NT2/D1 (cell line): ENCODE results near the gene ZDHHC6.

Experiments used
- DNase-seq: peaks from one replicate; pipeline ENCODE4 v3.0.0-alpha.2; 2011; ENCODE audit warnings: low read depth, low spot score
- H3K27me3 ChIP-seq: 2 replicates; pipeline ENCODE4 v1.6.0; 2011; ENCODE audit warnings: mild to moderate bottlenecking; ENCODE audit not compliant: insufficient read length, insufficient read depth
- H3K36me3 ChIP-seq: 2 replicates; pipeline ENCODE4 v1.6.1; 2011; ENCODE audit warnings: mild to moderate bottlenecking, low read length, mixed read lengths; ENCODE audit not compliant: insufficient read depth, insufficient read length
- H3K4me1 ChIP-seq: 2 replicates; pipeline ENCODE4 v1.5.1; 2011; ENCODE audit not compliant: insufficient read depth, insufficient read length
- H3K4me3 ChIP-seq: 2 replicates; pipeline ENCODE4 v1.5.1; 2011; ENCODE audit warnings: low read depth; ENCODE audit not compliant: insufficient read length
- H3K9ac ChIP-seq: 2 replicates; pipeline ENCODE4 v1.6.0; 2011; ENCODE audit warnings: low read depth; ENCODE audit not compliant: insufficient read length
- H3K9me3 ChIP-seq: 2 replicates; pipeline ENCODE4 v1.5.1; 2011; ENCODE audit warnings: mild to moderate bottlenecking, low read length; ENCODE audit not compliant: insufficient read depth
- SUZ12 ChIP-seq: IDR thresholded peaks from 2 replicates; pipeline ENCODE4 v1.6.1; 2011; ENCODE audit not compliant: insufficient read length, insufficient read depth; ENCODE audit errors: extremely low read depth
- YY1 ChIP-seq: IDR thresholded peaks from 2 replicates; pipeline ENCODE4 v1.6.1; 2011; ENCODE audit not compliant: insufficient read length, insufficient read depth
- ZNF274 ChIP-seq: IDR thresholded peaks from 2 replicates; pipeline ENCODE4 v1.6.1; 2011; ENCODE audit warnings: mild to moderate bottlenecking, low read depth, low read length

ZDHHC6 gene

GRCh38 chr10:112441520-112441919, 5.2 kb downstream of the ZDHHC6 start:
- no peaks in the 10 kb centered on the region for H3K9me3 ChIP-seq
- peaks cover 74% of the 10 kb centered on the region for H3K36me3 ChIP-seq
- H3K4me3 ChIP-seq, result no peak overlapping the region
- no peak overlapping the region for H3K9ac ChIP-seq
- TF ChIP-seq SUZ12 (no peak), ZNF274 (no peak), YY1 (no peak)
- H3K27me3 ChIP-seq, result no peaks in the 10 kb centered on the region
- DNase-seq, result no peak
- no peaks in the 10 kb centered on the region for H3K4me1 ChIP-seq

GRCh38 chr10:112438356-112438755, 8.4 kb downstream of the ZDHHC6 start:
- no peaks in the 10 kb centered on the region for H3K27me3 ChIP-seq
- no peaks in the 10 kb centered on the region for H3K4me1 ChIP-seq
- no peak for DNase-seq
- H3K4me3 ChIP-seq, result no peak overlapping the region
- H3K9me3 ChIP-seq, result no peaks in the 10 kb centered on the region
- TF ChIP-seq YY1 (no peak), ZNF274 (no peak), SUZ12 (no peak)
- peaks cover 72% of the 10 kb centered on the region for H3K36me3 ChIP-seq
- H3K9ac ChIP-seq, result no peak overlapping the region

GRCh38 chr10:112434988-112435619, 11.6 kb downstream of the ZDHHC6 start:
- TF ChIP-seq SUZ12 (no peak), YY1 (no peak), ZNF274 (no peak)
- no peaks in the 10 kb centered on the region for H3K27me3 ChIP-seq
- H3K9ac ChIP-seq, result no peak overlapping the region
- no peaks in the 10 kb centered on the region for H3K4me1 ChIP-seq
- no peaks in the 10 kb centered on the region for H3K9me3 ChIP-seq
- H3K4me3 ChIP-seq, result no peak overlapping the region
- H3K36me3 ChIP-seq, result peaks cover 70% of the 10 kb centered on the region
- DNase-seq, result no peak

GRCh38 chr10:112433136-112433535, 13.6 kb downstream of the ZDHHC6 start:
- H3K4me3 ChIP-seq, result no peak overlapping the region
- H3K36me3 ChIP-seq, result peaks cover 71% of the 10 kb centered on the region
- H3K9me3 ChIP-seq, result no peaks in the 10 kb centered on the region
- no peak overlapping the region for H3K9ac ChIP-seq
- DNase-seq, result no peak
- no peaks in the 10 kb centered on the region for H3K27me3 ChIP-seq
- no peak for TF ChIP-seq SUZ12
- no peak for TF ChIP-seq YY1
- no peak for TF ChIP-seq ZNF274
- H3K4me1 ChIP-seq, result no peaks in the 10 kb centered on the region

- peaks cover 50% of the 10 kb centered on the region for H3K36me3 ChIP-seq
- H3K4me3 ChIP-seq, result no peak overlapping the region
- H3K9me3 ChIP-seq, result no peaks in the 10 kb centered on the region
These were observed 17.0 kb downstream of the ZDHHC6 start for GRCh38 chr10:112429654-112430230.

GRCh38 chr10:112429147-112429546, 17.6 kb downstream of the ZDHHC6 start:
- Histone ChIP-seq H3K4me1 (no peaks in the 10 kb centered on the region), H3K36me3 (peaks cover 46% of the 10 kb centered on the region), H3K27me3 (no peaks in the 10 kb centered on the region), H3K9ac (no peak overlapping the region), H3K4me3 (no peak overlapping the region), H3K9me3 (no peaks in the 10 kb centered on the region)
- DNase-seq, result no peak
- no peak for TF ChIP-seq ZNF274
- no peak for TF ChIP-seq YY1
- TF ChIP-seq SUZ12, result no peak

More at GRCh38 chr10:112429654-112430230, 17.0 kb downstream of the ZDHHC6 start:
- Histone ChIP-seq H3K27me3 (no peaks in the 10 kb centered on the region), H3K9ac (no peak overlapping the region), H3K4me1 (no peaks in the 10 kb centered on the region)
- TF ChIP-seq ZNF274, result no peak
- TF ChIP-seq YY1, result no peak
- TF ChIP-seq SUZ12, result no peak
- DNase-seq, result no peak

- Histone ChIP-seq H3K36me3 (peaks cover 23% of the 10 kb centered on the region), H3K9ac (no peak overlapping the region), H3K27me3 (no peaks in the 10 kb centered on the region), H3K4me3 (no peak overlapping the region), H3K9me3 (no peaks in the 10 kb centered on the region), H3K4me1 (no peaks in the 10 kb centered on the region)
- no peak for DNase-seq
- TF ChIP-seq YY1, result no peak
- no peak for TF ChIP-seq ZNF274
- TF ChIP-seq SUZ12, result no peak
These were observed 20.6 kb downstream of the ZDHHC6 start for GRCh38 chr10:112426111-112426510.
